Measurements from ENCODE around the gene SPEM2. TPM values are rescaled to one million over a fixed set of nuclear protein-coding genes. Genes with fewer than 3 reads are reported as not detected.
A peak's percentile ranks its signal among the peaks of the same experiment; 100 is the strongest.

The SPEM2 gene
- total RNA-seq, 1 experiment from 2014 or later, result not detected

- no peak overlapping the region for H2BK120ac ChIP-seq (ENCODE audit: low read depth, low read length, poor library complexity, severe bottlenecking)
- no peak overlapping the region for H3K27ac ChIP-seq (ENCODE audit: insufficient read length, low read depth, low read length)
- no peaks in the 10 kb centered on the region for H3K79me1 ChIP-seq (ENCODE audit: insufficient read depth, low read depth, low read length, poor library complexity, severe bottlenecking)
- Mint-ChIP-seq H3K27me3 (ENCODE audit: low read depth) (peaks cover 13% of the 10 kb centered on the region), H3K9me3 (no peaks in the 10 kb centered on the region; a peak in 1 of 5 replicates), H3K36me3 (ENCODE audit: insufficient read depth in 1 of 3, low read depth in 3 of 3) (peaks cover 7 to 23% (median 13%) of the 10 kb centered on the region in 3 experiments), H3K4me1 (peaks cover 30 to 46% of the 10 kb centered on the region in 2 experiments), H3K4me3 (peak overlapping the region; percentile 81 to 94), H3K27ac (peak overlapping the region; percentile 97 to 99 (median 97))
- no peak overlapping the region for H3K14ac ChIP-seq (ENCODE audit: insufficient read depth, low read length)
- H4K91ac ChIP-seq (ENCODE audit: insufficient read length, low read depth, low read length), result no peak overlapping the region
- H3K9me3 ChIP-seq (ENCODE audit: control insufficient read depth, low read depth, low read length), result no peaks in the 10 kb centered on the region
- H3T11ph ChIP-seq (ENCODE audit: low read length), result no peak overlapping the region
- no peak overlapping the region for H2BK12ac ChIP-seq (ENCODE audit: insufficient read length, low read depth, low read length)
- no peak overlapping the region for H4K8ac ChIP-seq (replicated peaks; ENCODE audit: insufficient read length, low read depth, low read length)
- H3K56ac ChIP-seq (ENCODE audit: insufficient read length, low read depth, low read length), result no peak overlapping the region
- no peak overlapping the region for H2BK20ac ChIP-seq (ENCODE audit: low read depth, low read length, poor library complexity, severe bottlenecking)
- H2AK5ac ChIP-seq (ENCODE audit: insufficient read length, low read length), result no peak overlapping the region
- no peaks in the 10 kb centered on the region; the same call in 1 of the 2 replicates for H3K4me1 ChIP-seq (ENCODE audit: insufficient read depth, low read length)
- no peaks in the 10 kb centered on the region for H4K20me1 ChIP-seq (ENCODE audit: control insufficient read depth, insufficient read depth, insufficient read length)
- H3K4me2 ChIP-seq (ENCODE audit: insufficient read depth, insufficient read length, low read length), result peak overlapping the region; percentile 22
- no peak overlapping the region for H2BK15ac ChIP-seq (ENCODE audit: low read depth, low read length)
- no peak overlapping the region for H2AFZ ChIP-seq (ENCODE audit: low read length)
- H3K4ac ChIP-seq (ENCODE audit: low read depth, low read length), result no peak overlapping the region
- peak; percentile 99 for DNase-seq
- peak overlapping the region; percentile 59 for H3K18ac ChIP-seq (ENCODE audit: insufficient read length, low read depth, low read length)
- H3K27me3 ChIP-seq (ENCODE audit: insufficient read depth, low read length), result peaks cover 1% of the 10 kb centered on the region; the same call in 1 of the 2 replicates
- no CpG with 5 or more reads among the region's 16 CpGs for WGBS (ENCODE audit: extremely low coverage, insufficient read length, low lambda C conversion rate)
- H4K5ac ChIP-seq (ENCODE audit: insufficient read length, low read depth, low read length), result no peak overlapping the region
- no peak overlapping the region for H2BK5ac ChIP-seq (ENCODE audit: insufficient read length, low read length)
- H3K9ac ChIP-seq (ENCODE audit: extremely low read depth, insufficient read length, low read length), result no peak overlapping the region
- peaks cover 7% of the 10 kb centered on the region for H3K23me2 ChIP-seq (ENCODE audit: insufficient read length, low read depth, low read length, poor library complexity, severe bottlenecking)
- no peak for TF ChIP-seq CTCF (conservative IDR thresholded peaks at IDR 0.05)
- no peak overlapping the region for H3K23ac ChIP-seq (ENCODE audit: insufficient read length, low read depth, low read length)
- no peaks in the 10 kb centered on the region for H3K79me2 ChIP-seq (ENCODE audit: insufficient read depth, low read length)
Observed at GRCh38 chr17:7445619-7445968, 20.2 kb downstream of the SPEM2 start.
